ENCODE results near the gene LMNA.

LMNA gene

GRCh38 chr1:156160000-156160742 lies 45.7 kb downstream of the LMNA start:
- no peak overlapping the region for H3K4me3 ChIP-seq (ENCODE audit: low read length)

GRCh38 chr1:156160743-156161171 lies 46.2 kb downstream of the LMNA start:
- peak overlapping the region; percentile 44 for H3K4me3 ChIP-seq (ENCODE audit: low read length)
- no peak for TF ChIP-seq CTCF (conservative IDR thresholded peaks at IDR 0.05; ENCODE audit: low read length)
- peak; percentile 67 for DNase-seq (ENCODE audit: low read depth)

More at GRCh38 chr1:156160000-156160742, 45.7 kb downstream of the LMNA start:
- no peak for DNase-seq (ENCODE audit: low read depth)
- no peak for TF ChIP-seq CTCF (conservative IDR thresholded peaks at IDR 0.05; ENCODE audit: low read length)

- no peak for DNase-seq (ENCODE audit: low read depth)
- TF ChIP-seq CTCF (conservative IDR thresholded peaks at IDR 0.05; ENCODE audit: low read length) = no peak
- H3K4me3 ChIP-seq (ENCODE audit: low read length) = no peak overlapping the region
Observed at GRCh38 chr1:156162430-156163037, 48.0 kb downstream of the LMNA start.

GRCh38 chr1:156163712-156164111 lies 49.2 kb downstream of the LMNA start:
- no peak for TF ChIP-seq CTCF (conservative IDR thresholded peaks at IDR 0.05; ENCODE audit: low read length)
- DNase-seq (ENCODE audit: low read depth) = no peak

GRCh38 chr1:156164125-156164831 lies 49.8 kb downstream of the LMNA start:
- H3K4me3 ChIP-seq (ENCODE audit: low read length) = no peak overlapping the region
- TF ChIP-seq CTCF (conservative IDR thresholded peaks at IDR 0.05; ENCODE audit: low read length) = no peak
- DNase-seq (ENCODE audit: low read depth) = no peak

More at GRCh38 chr1:156163712-156164111, 49.2 kb downstream of the LMNA start:
- no peak overlapping the region for H3K4me3 ChIP-seq (ENCODE audit: low read length)

GRCh38 chr1:156165083-156165482 lies 50.6 kb downstream of the LMNA start:
- no peak overlapping the region for H3K4me3 ChIP-seq (ENCODE audit: low read length)
- no peak for DNase-seq (ENCODE audit: low read depth)
- TF ChIP-seq CTCF (conservative IDR thresholded peaks at IDR 0.05; ENCODE audit: low read length) = no peak
